K562 (cell line): ENCODE measurements around the gene HTT-AS. TPM values are rescaled to one million over a fixed set of nuclear protein-coding genes. Genes with fewer than 3 reads are reported as not detected.

Experiments
- ATAC-seq: fragments of 200-7000 bp; cut with Tn5 transposase; 3 replicates; pipeline ENCODE4 v1.9.1; 2020; ENCODE audit warnings: moderate library complexity
- BruUV-seq: library from RNA; stranded (reverse); fragments of 400-500 nt; replicated peaks from 2 replicates; lab custom pipeline; 2021; lab: Mats Ljungman, UMichigan
- CTCF ChIA-PET: fragments of 300-600 bp; formaldehyde crosslinking; extraction: SDS; loops from one replicate; lab custom pipeline; 2021; ENCODE audit warnings: low intra/inter-chr PET ratio; lab: Yijun Ruan, JAX
- POLR2A ChIA-PET: fragments of 300-600, 350-650 bp; sonication (Branson Sonifier 250); formaldehyde crosslinking; extraction: SDS; loops from one replicate; lab custom pipeline; 2021; ENCODE audit warnings: antibody characterized with exemption, inconsistent platforms; lab: Yijun Ruan, JAX
- DNase-seq, 4 experiments: peaks; one replicate each; pipeline versions ENCODE4 v3.0.0 to v3.0.0-alpha.2; 2011 to 2018; ENCODE audit warnings: low spot score in 3 of 4, mixed read lengths in 3 of 4; ENCODE audit errors: extremely low read depth in 1 of 4
- FAIRE-seq: peaks from 2 replicates; lab custom pipeline; 2011; peaks lifted over from hg19 to GRCh38; lab: Jason Lieb, UNC
- H2AFZ ChIP-seq: 2 replicates; pipeline ENCODE4 v1.6.0; 2011; ENCODE audit warnings: low read depth, low read length, control low read depth, inconsistent platforms
- H3K27ac ChIP-seq: fragments of 200-600 bp; 3 replicates; pipeline ENCODE4 v1.8.0; 2011; ENCODE audit warnings: low read depth, mild to moderate bottlenecking, control low read depth, inconsistent platforms, low read length, moderate library complexity, mixed read lengths; ENCODE audit errors: extremely low read depth
- H3K27me3 ChIP-seq, 2 experiments: fragments of 300-600 bp in 1 of 2; 2 replicates in 1 of 2; 3 replicates in 1 of 2; pipeline versions ENCODE4 v1.6.0 to v1.8.0; 2011; ENCODE audit warnings: inconsistent platforms in 2 of 2, low read length in 2 of 2, mild to moderate bottlenecking in 1 of 2, mixed read lengths in 1 of 2, moderate library complexity in 1 of 2; ENCODE audit not compliant: control insufficient read depth in 2 of 2, insufficient read depth in 2 of 2
- H3K36me3 ChIP-seq: fragments of 300-600 bp; 3 replicates; pipeline ENCODE4 v1.8.0; 2011; ENCODE audit warnings: mild to moderate bottlenecking, low read length, inconsistent platforms; ENCODE audit not compliant: control insufficient read depth, insufficient read depth
- H3K4me1 ChIP-seq, 2 experiments: fragments of 200-600 bp in 1 of 2; replicated peaks in 1 of 2; 2 replicates in 1 of 2; 3 replicates in 1 of 2; pipeline versions ENCODE4 v1.5.1 to v1.8.0; 2011; ENCODE audit warnings: inconsistent platforms in 2 of 2, low read length in 2 of 2, mild to moderate bottlenecking in 1 of 2, mixed read lengths in 1 of 2, moderate library complexity in 1 of 2; ENCODE audit not compliant: control insufficient read depth in 2 of 2, insufficient read depth in 2 of 2
- H3K4me2 ChIP-seq: 2 replicates; pipeline ENCODE4 v1.6.1; 2011; ENCODE audit warnings: low read length, control low read depth, inconsistent platforms, mixed read lengths; ENCODE audit not compliant: insufficient read depth
- H3K4me3 ChIP-seq: fragments of 200-600 bp; sonication (generic), shearing (Covaris generic); 2 replicates; pipeline ENCODE4 v1.5.1; 2016; ENCODE audit warnings: control low read depth, inconsistent platforms
- H3K79me2 ChIP-seq: fragments of 200-600 bp; 3 replicates; pipeline ENCODE4 v1.8.0; 2011; ENCODE audit warnings: low read length, inconsistent platforms; ENCODE audit not compliant: control insufficient read depth, insufficient read depth
- H3K9ac ChIP-seq, 2 experiments: 2 replicates each; pipeline versions ENCODE4 v1.6.0 to v1.6.1; 2011; ENCODE audit warnings: low read depth in 2 of 2, low read length in 2 of 2, control low read depth in 1 of 2, inconsistent platforms in 1 of 2, mild to moderate bottlenecking in 1 of 2, mixed read lengths in 1 of 2; ENCODE audit not compliant: insufficient read depth in 1 of 2
- H3K9me1 ChIP-seq: one replicate; pipeline ENCODE4 v1.6.0; 2011; ENCODE audit warnings: inconsistent platforms, mild to moderate bottlenecking, low read length, moderate library complexity; ENCODE audit not compliant: control insufficient read depth, insufficient read depth
- H3K9me3 ChIP-seq: replicated peaks from 2 replicates; pipeline ENCODE4 v1.5.1; 2011; ENCODE audit warnings: low read depth, low read length, inconsistent platforms; ENCODE audit not compliant: control insufficient read depth, insufficient read depth
- H4K20me1 ChIP-seq: replicated peaks from 2 replicates; pipeline ENCODE4 v1.6.1; 2011; ENCODE audit warnings: low read length, inconsistent platforms, mixed read lengths; ENCODE audit not compliant: control insufficient read depth, insufficient read depth
- ETS2 ChIP-seq: IDR thresholded peaks from 2 replicates; pipeline ENCODE4 v1.6.1; 2016; ENCODE audit warnings: borderline replicate concordance, missing genetic modification characterization, mild to moderate bottlenecking, moderate library complexity, missing compliant biosample characterization; ENCODE audit not compliant: poor library complexity, severe bottlenecking
- FOXM1 ChIP-seq, 2 experiments: fragments of 450-650 bp in 1 of 2; sonication (generic) in 1 of 2; formaldehyde crosslinking in 1 of 2; IDR thresholded peaks; 2 replicates each; pipeline versions ENCODE4 v1.6.1 to v1.9.0; 2017 to 2022; ENCODE audit warnings: low read depth in 2 of 2, mild to moderate bottlenecking in 2 of 2, missing genetic modification reagents in 1 of 2, moderate library complexity in 1 of 2
- KHSRP ChIP-seq: fragments of 450-650 bp; IDR thresholded peaks from 2 replicates; pipeline ENCODE4 v1.6.1; 2017
- MIER1 ChIP-seq: fragments of 450-650 bp; IDR thresholded peaks from 2 replicates; pipeline ENCODE4 v1.6.1; 2016; ENCODE audit warnings: antibody characterized with exemption, mild to moderate bottlenecking, low read depth
- NCOA6 ChIP-seq: fragments of 450-650 bp; IDR thresholded peaks from 2 replicates; pipeline ENCODE4 v1.6.1; 2017; ENCODE audit warnings: mild to moderate bottlenecking
- PYGO2 ChIP-seq: fragments of 450-650 bp; IDR thresholded peaks from 2 replicates; pipeline ENCODE4 v1.6.1; 2016; ENCODE audit warnings: mild to moderate bottlenecking, missing genetic modification characterization, moderate library complexity, missing compliant biosample characterization
- RFX7 ChIP-seq: fragments of 250-450 bp; sonication (Bioruptor Pico); IDR thresholded peaks from 2 replicates; pipeline ENCODE4 v1.5.1; 2021; ENCODE audit warnings: mild to moderate bottlenecking
- SMARCC2 ChIP-seq: fragments of 450-650 bp; IDR thresholded peaks from 2 replicates; pipeline ENCODE4 v1.6.1; 2017; ENCODE audit warnings: antibody characterized with exemption, moderate library complexity, mild to moderate bottlenecking, low read depth
- SMARCE1 ChIP-seq: fragments of 450-650 bp; IDR thresholded peaks from 2 replicates; pipeline ENCODE4 v1.7.1; 2016; ENCODE audit warnings: mild to moderate bottlenecking
- SRSF1 ChIP-seq: fragments of 200-400 bp; formaldehyde crosslinking; IDR thresholded peaks from 2 replicates; pipeline ENCODE4 v1.6.1; 2017; ENCODE audit warnings: mild to moderate bottlenecking, low read depth, low read length, moderate library complexity
- TEAD2 ChIP-seq: fragments of 450-650 bp; IDR thresholded peaks from 2 replicates; pipeline ENCODE4 v1.6.1; 2016; ENCODE audit warnings: missing genetic modification characterization, control low read depth, missing compliant biosample characterization
- THRAP3 ChIP-seq: fragments of 450-650 bp; IDR thresholded peaks from 2 replicates; pipeline ENCODE4 v1.6.1; 2016; ENCODE audit warnings: mild to moderate bottlenecking, inconsistent platforms, borderline replicate concordance
- USF1 ChIP-seq: sonication (generic); formaldehyde crosslinking; IDR thresholded peaks from 2 replicates; pipeline ENCODE4 v1.9.0; 2022; ENCODE audit warnings: mild to moderate bottlenecking, missing genetic modification reagents
- ZKSCAN1 ChIP-seq: fragments of 150-350 bp; IDR thresholded peaks from 2 replicates; pipeline ENCODE4 v1.6.1; 2016; ENCODE audit warnings: low read depth, low read length
- ZKSCAN3 ChIP-seq: fragments of 250-450 bp; sonication (Bioruptor Pico); IDR thresholded peaks from 2 replicates; pipeline ENCODE4 v1.4.0; 2020
- WGBS: fragments of 100-300 bp; shearing (Covaris generic); methylation state at CpG from one replicate; pipeline ENCODE4 v1.1.6; 2016; ENCODE audit warnings: low coverage, mixed read lengths; ENCODE audit not compliant: insufficient coverage; ENCODE audit errors: missing lambda C conversion rate; 5-methylcytosine and 5-hydroxymethylcytosine counted together
- in situ Hi-C: fragments of 300-500 bp; cut with MboI; formaldehyde crosslinking; loops from 4 replicates; pipeline ENCODE4 v1.15.0; 2018; ENCODE audit warnings: inconsistent platforms, mixed read lengths
- intact Hi-C: fragments of 100-400 bp; cut with micrococcal nuclease; formaldehyde crosslinking; loops from 2 replicates; pipeline ENCODE4 v1.14.2; 2022
- polyA plus RNA-seq, 8 experiments: library from polyadenylated mRNA; depleted of rRNA in 4 of 8; stranded (reverse) in 5 of 8; unstranded in 3 of 8; fragments of >200 nt; fragmentation: Nextera tagmentation in 2 of 8; fragmentation: Illumina TruSeq in 1 of 8; extraction: Ambion mirVana in 2 of 8; extraction: Trizol in 1 of 8; gene quantifications; 2 replicates each; pipeline versions ENCODE4 v1.2.1 to v1.2.3, GENCODE V29; 2011 to 2014; ENCODE audit warnings: inconsistent platforms in 1 of 8, missing spikeins in 1 of 8
- total RNA-seq, 7 experiments: library from RNA; depleted of rRNA in 6 of 7; stranded (reverse); fragments of >200 nt in 6 of 7; fragmentation: Illumina TruSeq in 2 of 7; extraction: Trizol in 2 of 7; gene quantifications; 2 replicates each; pipeline versions ENCODE4 v1.2.1 to v1.2.3, GENCODE V29; 2011 to 2021; ENCODE audit warnings: low replicate concordance in 1 of 7
- TF ChIP-seq, protein P1 (sequence below): fragments of 450-650 bp; formaldehyde crosslinking; IDR thresholded peaks from 2 replicates; pipeline ENCODE4 v1.4.0; 2020; ENCODE audit warnings: mild to moderate bottlenecking, moderate library complexity
- TF ChIP-seq, protein P2 (sequence below): fragments of 250-450 bp; sonication (Bioruptor Pico); IDR thresholded peaks from 2 replicates; pipeline ENCODE4 v1.4.0; 2020

The HTT-AS gene
- total and polyA plus RNA-seq, 9 of the 15 experiments (the other 6 are each of a cell fraction or from before 2014, with no cell fraction given): not detected

DNA sequence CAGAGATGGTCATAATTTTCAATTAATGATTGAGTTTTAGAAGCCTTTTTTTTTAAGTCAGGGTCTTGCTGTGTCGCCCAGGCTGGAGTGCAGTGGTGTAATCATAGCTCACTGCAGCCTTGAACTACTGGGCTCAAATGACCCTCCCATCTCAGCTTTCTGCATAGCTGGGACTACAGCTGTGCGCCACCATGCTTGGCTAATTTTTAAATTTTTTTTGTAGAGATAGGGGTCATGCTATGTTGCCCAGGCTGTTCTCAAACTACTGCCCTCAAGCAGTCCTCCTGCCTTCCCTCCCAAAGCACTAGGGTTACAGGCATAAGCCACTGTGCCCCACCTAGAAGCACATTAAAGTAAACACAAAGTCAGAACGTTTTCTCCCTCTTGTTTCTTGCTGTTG lies 51.7 kb downstream of the HTT-AS start:
- no peak overlapping the region for H2AFZ ChIP-seq
- WGBS: 0% methylated on average over 3 of the region's 3 CpGs
- 0 out of 2 replicates have a peak, but pooled peaks cover 2% of the 10 kb centered on the region for H3K9me3 ChIP-seq
- intact Hi-C loops: no loop called here
- CTCF ChIA-PET: no interaction called here
- H3K4me1 ChIP-seq: no peaks in the 10 kb centered on the region; a peak in 1 of 5 replicates
- H3K27ac ChIP-seq: no peak overlapping the region
- no peaks in the 10 kb centered on the region for H3K36me3 ChIP-seq
- in situ Hi-C loops: no loop called here
- DNase-seq (no peak), FAIRE-seq (no peak), ATAC-seq (no peak)
- no peaks in the 10 kb centered on the region for H3K9me1 ChIP-seq
- H3K9ac ChIP-seq: no peak overlapping the region
- no peaks in the 10 kb centered on the region for H4K20me1 ChIP-seq
- no peaks in the 10 kb centered on the region for H3K79me2 ChIP-seq
- H3K27me3 ChIP-seq: peaks cover 37 to 75% of the 10 kb centered on the region in 2 experiments
- H3K4me2 ChIP-seq: no peak overlapping the region
- no TSS peak for BruUV-seq
- POLR2A ChIA-PET: interaction anchor here (0.7 kb wide), 1 partner anchor 27 kb away, joined by 3 read pairs; no protein-coding TSS in a partner anchor
- no peak overlapping the region for H3K4me3 ChIP-seq
- TF ChIP-seq TEAD2 (no peak), NCOA6 (no peak), KHSRP (no peak), MIER1 (no peak), ETS2 (no peak), PYGO2 (no peak), SMARCE1 (no peak), SRSF1 (no peak), SMARCC2 (no peak), FOXM1 (IDR thresholded peaks at IDR 0.05; ENCODE audit: low read depth) (no peak), FOXM1 (CRISPR knock-in tag; IDR thresholded peaks at IDR 0.05; ENCODE audit: low read depth) (no peak), RFX7 (no peak), THRAP3 (no peak), ZKSCAN1 (no peak), ZKSCAN3 (CRISPR knock-in tag) (no peak), USF1 (CRISPR knock-in tag) (no peak)
- TF ChIP-seq, protein P1, sequence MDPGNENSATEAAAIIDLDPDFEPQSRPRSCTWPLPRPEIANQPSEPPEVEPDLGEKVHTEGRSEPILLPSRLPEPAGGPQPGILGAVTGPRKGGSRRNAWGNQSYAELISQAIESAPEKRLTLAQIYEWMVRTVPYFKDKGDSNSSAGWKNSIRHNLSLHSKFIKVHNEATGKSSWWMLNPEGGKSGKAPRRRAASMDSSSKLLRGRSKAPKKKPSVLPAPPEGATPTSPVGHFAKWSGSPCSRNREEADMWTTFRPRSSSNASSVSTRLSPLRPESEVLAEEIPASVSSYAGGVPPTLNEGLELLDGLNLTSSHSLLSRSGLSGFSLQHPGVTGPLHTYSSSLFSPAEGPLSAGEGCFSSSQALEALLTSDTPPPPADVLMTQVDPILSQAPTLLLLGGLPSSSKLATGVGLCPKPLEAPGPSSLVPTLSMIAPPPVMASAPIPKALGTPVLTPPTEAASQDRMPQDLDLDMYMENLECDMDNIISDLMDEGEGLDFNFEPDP (CRISPR knock-in tag): no peak
- TF ChIP-seq, protein P2, sequence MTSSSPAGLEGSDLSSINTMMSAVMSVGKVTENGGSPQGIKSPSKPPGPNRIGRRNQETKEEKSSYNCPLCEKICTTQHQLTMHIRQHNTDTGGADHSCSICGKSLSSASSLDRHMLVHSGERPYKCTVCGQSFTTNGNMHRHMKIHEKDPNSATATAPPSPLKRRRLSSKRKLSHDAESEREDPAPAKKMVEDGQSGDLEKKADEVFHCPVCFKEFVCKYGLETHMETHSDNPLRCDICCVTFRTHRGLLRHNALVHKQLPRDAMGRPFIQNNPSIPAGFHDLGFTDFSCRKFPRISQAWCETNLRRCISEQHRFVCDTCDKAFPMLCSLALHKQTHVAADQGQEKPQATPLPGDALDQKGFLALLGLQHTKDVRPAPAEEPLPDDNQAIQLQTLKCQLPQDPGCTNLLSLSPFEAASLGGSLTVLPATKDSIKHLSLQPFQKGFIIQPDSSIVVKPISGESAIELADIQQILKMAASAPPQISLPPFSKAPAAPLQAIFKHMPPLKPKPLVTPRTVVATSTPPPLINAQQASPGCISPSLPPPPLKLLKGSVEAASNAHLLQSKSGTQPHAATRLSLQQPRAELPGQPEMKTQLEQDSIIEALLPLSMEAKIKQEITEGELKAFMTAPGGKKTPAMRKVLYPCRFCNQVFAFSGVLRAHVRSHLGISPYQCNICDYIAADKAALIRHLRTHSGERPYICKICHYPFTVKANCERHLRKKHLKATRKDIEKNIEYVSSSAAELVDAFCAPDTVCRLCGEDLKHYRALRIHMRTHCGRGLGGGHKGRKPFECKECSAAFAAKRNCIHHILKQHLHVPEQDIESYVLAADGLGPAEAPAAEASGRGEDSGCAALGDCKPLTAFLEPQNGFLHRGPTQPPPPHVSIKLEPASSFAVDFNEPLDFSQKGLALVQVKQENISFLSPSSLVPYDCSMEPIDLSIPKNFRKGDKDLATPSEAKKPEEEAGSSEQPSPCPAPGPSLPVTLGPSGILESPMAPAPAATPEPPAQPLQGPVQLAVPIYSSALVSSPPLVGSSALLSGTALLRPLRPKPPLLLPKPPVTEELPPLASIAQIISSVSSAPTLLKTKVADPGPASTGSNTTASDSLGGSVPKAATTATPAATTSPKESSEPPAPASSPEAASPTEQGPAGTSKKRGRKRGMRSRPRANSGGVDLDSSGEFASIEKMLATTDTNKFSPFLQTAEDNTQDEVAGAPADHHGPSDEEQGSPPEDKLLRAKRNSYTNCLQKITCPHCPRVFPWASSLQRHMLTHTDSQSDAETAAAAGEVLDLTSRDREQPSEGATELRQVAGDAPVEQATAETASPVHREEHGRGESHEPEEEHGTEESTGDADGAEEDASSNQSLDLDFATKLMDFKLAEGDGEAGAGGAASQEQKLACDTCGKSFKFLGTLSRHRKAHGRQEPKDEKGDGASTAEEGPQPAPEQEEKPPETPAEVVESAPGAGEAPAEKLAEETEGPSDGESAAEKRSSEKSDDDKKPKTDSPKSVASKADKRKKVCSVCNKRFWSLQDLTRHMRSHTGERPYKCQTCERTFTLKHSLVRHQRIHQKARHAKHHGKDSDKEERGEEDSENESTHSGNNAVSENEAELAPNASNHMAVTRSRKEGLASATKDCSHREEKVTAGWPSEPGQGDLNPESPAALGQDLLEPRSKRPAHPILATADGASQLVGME (CRISPR knock-in tag): no peak
